Stimulated activated CD8-positive, alpha-beta memory T cell treated with anti-CD3 and anti-CD28 coated beads, Interleukin-4, amount 100 ng/mL, for 4 hours (primary cell): ENCODE results near the gene EIF3D.

Source experiments
- DNase-seq, 2 donors: peaks; one replicate each; pipeline ENCODE4 v3.0.0-alpha.2; 2020; ENCODE audit warnings: low read depth in 2 of 2, low spot score in 1 of 2

EIF3D gene

DNA sequence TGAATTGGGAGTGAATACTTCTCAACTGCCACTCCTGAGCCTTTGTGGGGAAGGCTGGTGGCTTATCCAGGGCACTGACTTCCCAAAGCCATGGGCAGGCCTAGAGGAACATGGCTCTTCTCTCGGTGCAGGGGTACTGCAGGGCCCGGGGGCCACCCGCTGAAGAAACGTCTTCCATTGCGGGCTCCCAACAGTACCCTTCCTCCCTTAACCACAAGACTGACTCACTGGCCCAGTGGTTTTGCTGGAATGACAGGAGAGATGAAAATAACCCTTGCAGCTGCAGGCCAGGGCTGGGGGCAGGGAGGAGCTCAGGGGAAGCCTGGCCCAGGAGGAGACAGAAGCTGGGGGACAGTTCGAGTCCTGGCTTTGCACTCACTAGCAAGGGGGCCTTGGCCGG is 61.0 kb downstream of the EIF3D start:
- no peak for DNase-seq

- no peak for DNase-seq
Observed at GRCh38 chr22:36467042-36467810, 61.7 kb downstream of the EIF3D start.

- no peak for DNase-seq
Observed at GRCh38 chr22:36466258-36466657, 62.7 kb downstream of the EIF3D start.

GRCh38 chr22:36465232-36466021 is 63.5 kb downstream of the EIF3D start:
- no peak for DNase-seq

DNA sequence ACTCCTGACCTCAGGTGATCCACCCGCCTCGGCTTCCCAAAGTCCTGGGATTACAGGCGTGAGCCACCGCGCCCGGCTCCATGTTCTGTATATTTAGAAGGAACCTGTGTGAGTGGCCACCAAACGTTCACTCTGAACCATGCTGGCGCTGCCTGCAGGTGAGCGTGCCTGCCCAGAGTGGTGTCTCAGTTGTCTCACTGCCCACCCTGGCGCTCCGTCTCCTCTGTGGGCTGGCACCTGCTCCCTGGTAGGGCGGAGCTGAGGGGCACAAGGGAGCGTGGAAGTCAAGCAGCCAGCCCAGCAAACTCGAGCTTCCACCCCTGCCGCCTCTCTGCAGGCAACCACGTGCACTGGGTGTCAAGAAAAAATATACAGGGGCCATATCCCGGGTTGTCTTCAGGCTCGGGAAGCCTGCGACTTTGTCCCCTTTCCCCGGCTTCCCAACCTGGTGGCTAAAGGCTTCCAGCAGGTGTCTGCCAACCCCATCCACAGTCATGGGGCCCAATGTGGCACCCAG is 64.2 kb downstream of the EIF3D start:
- DNase-seq: no peak

DNA sequence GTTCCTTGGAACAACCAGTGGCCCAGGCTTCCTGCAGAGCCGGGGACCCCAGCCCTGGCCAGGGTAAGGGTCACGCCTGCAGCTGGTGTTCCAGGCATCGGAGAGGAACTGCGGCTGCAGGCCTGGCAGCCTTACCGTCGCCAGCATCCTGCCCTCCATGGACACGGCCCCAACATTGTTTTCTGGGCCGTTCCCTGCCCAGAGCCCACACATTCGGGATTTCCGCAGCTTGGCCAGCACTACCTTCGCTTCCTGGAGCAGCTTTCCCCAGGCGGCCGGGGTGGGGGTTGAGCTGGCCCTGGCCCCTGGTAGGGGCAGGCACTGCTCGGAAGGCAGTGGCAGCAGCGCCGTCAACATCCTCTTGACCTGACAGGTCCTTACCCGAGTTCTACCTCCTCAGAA is 65.2 kb downstream of the EIF3D start:
- no peak for DNase-seq

DNA sequence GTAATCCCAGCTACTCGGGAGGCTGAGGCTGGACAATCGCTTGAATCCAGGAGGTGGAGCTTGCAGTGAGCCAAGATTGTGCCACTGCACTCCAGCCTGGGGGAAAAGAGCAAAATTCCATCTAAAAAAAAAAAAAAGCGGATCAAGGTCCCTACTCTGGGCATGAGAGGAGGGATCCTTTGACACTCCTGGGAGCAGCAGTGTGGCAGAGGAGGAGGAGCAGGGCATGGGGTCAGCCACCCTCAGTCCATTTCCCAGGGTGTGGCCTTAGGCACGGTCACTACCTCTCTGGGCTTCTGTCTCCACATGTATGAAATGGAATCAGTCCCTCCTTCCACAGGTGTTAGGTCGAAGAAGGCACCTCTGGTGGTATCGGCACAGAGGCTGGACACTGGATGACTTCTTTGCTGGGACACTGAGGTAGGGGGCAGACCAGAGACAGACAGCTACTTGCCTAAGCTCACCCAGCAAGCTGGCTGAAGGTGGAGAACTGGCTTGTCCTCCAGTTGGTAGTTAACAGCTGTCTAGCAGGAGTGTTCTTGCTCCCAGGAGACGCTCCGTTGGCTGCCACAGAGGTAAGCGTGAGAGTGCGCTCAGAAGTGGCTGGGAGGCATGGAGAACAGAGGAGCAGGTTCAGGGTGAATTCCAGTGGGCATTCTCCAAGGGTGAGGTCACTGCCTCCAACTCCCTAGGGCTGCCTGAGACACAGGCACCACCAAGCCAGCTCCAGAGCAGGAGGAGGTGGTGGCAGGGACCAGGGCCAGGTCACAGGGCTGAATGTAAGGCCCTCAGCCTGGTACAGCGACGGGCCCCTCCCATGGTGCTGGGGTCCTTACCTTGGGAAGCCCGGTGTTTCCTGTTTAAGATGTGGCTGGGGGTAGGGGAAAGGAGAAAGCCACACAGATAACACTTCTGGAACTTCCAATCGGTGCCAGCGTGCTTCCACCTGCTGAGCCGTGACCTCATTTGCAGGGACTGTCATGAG is 67.0 kb downstream of the EIF3D start:
- no peak for DNase-seq
